Measurements from ENCODE around the gene SNPH. TPM values are rescaled to one million over a fixed set of nuclear protein-coding genes. Genes with fewer than 3 reads are reported as not detected.
A peak's percentile ranks its signal among the peaks of the same experiment; 100 is the strongest.
"Not testable (repeated sequence)": the region's sequence is repeated elsewhere in the genome, so short reads cannot be mapped to it uniquely, and the experiment has no call there.

SNPH gene
- total RNA-seq, 1 donor from 2014 or later: 29.4 TPM

GRCh38 chr20:1336699-1337367 is 70.7 kb downstream of the SNPH start:
- no peak for DNase-seq (ENCODE audit: low read depth)

GRCh38 chr20:1337441-1337840 is 71.3 kb downstream of the SNPH start:
- DNase-seq (ENCODE audit: low read depth): no peak

GRCh38 chr20:1338096-1338495 is 72.0 kb downstream of the SNPH start:
- DNase-seq (ENCODE audit: low read depth): no peak

GRCh38 chr20:1338801-1339200 is 72.7 kb downstream of the SNPH start:
- DNase-seq (ENCODE audit: low read depth): no peak

- peak; percentile 84 for DNase-seq (ENCODE audit: low read depth)
Observed at GRCh38 chr20:1341561-1342265, 75.6 kb downstream of the SNPH start.

GRCh38 chr20:1343446-1344124 is 77.5 kb downstream of the SNPH start:
- DNase-seq (ENCODE audit: low read depth): not testable (repeated sequence)

GRCh38 chr20:1345030-1345755 is 79.1 kb downstream of the SNPH start:
- DNase-seq (ENCODE audit: low read depth): no peak

GRCh38 chr20:1345756-1346093 is 79.6 kb downstream of the SNPH start:
- DNase-seq (ENCODE audit: low read depth): no peak

GRCh38 chr20:1346315-1346969 is 80.3 kb downstream of the SNPH start:
- no peak for DNase-seq (ENCODE audit: low read depth)

GRCh38 chr20:1353956-1354355 is 87.9 kb downstream of the SNPH start:
- DNase-seq (ENCODE audit: low read depth): no peak

- peak; percentile 40 for DNase-seq (ENCODE audit: low read depth)
Observed at GRCh38 chr20:1357921-1358671, 92.0 kb downstream of the SNPH start.

Other genes starting within 250 kb of the SNPH start
- 126 and 131 TPM in 2 replicates for gene PSMF1, start 147.7 kb upstream of the SNPH start, total RNA-seq
- not detected in 2 replicates for gene TMEM74B, start 81.3 kb upstream of the SNPH start, total RNA-seq
- 0.10 TPM in 1 of 2 replicates, not detected in the other for gene C20orf202, start 62.8 kb upstream of the SNPH start, total RNA-seq
- 0.08 and 0.57 TPM in 2 replicates for gene RAD21L1, start 40.2 kb upstream of the SNPH start, total RNA-seq
- 1.8 and 4.0 TPM in 2 replicates for gene SDCBP2, start 62.8 kb downstream of the SNPH start, total RNA-seq
- gene FKBP1A, start 126.8 kb downstream of the SNPH start, total RNA-seq: 125 and 146 TPM in 2 replicates
- 49.6 and 67.0 TPM in 2 replicates for gene NSFL1C, start 200.6 kb downstream of the SNPH start, total RNA-seq
- not detected in 2 replicates for gene SIRPB2, start 225.1 kb downstream of the SNPH start, total RNA-seq

Data from myocyte (in vitro differentiated cells).